Astrocyte of the cerebellum (primary cell): ENCODE results near the gene VEZT.

Experiments used
- DNase-seq: peaks from one replicate; pipeline ENCODE4 v3.0.0-alpha.2; 2011; ENCODE audit warnings: low read depth
- H3K4me3 ChIP-seq: 2 replicates; pipeline ENCODE4 v1.5.1; 2011; ENCODE audit warnings: mild to moderate bottlenecking, low read depth, low read length, moderate library complexity
- CTCF ChIP-seq: IDR thresholded peaks from 2 replicates; pipeline ENCODE4 v1.5.1; 2012; ENCODE audit warnings: low read length, low read depth, moderate library complexity, mild to moderate bottlenecking; ENCODE audit errors: missing control alignments
- in situ Hi-C: cut with HindIII; loops from 2 replicates; pipeline ENCODE4 v1.10.0; 2017; ENCODE audit warnings: low sequenced_read_pairs

The VEZT gene

GRCh38 chr12:95224202-95225170 is 6.9 kb downstream of the VEZT start:
- in situ Hi-C loops, result no loop called here
- DNase-seq, result no peak
- no peak for TF ChIP-seq CTCF
- no peak overlapping the region for H3K4me3 ChIP-seq

GRCh38 chr12:95225645-95226212 is 8.1 kb downstream of the VEZT start:
- TF ChIP-seq CTCF, result no peak
- H3K4me3 ChIP-seq, result no peak overlapping the region
- DNase-seq, result no peak
- in situ Hi-C loops, result no loop called here

GRCh38 chr12:95227818-95228356 is 10.3 kb downstream of the VEZT start:
- H3K4me3 ChIP-seq, result no peak overlapping the region
- DNase-seq, result no peak
- in situ Hi-C loops, result no loop called here
- no peak for TF ChIP-seq CTCF

- in situ Hi-C loops, result no loop called here
- no peak for TF ChIP-seq CTCF
- DNase-seq, result no peak
- H3K4me3 ChIP-seq, result no peak overlapping the region
These were observed 11.0 kb downstream of the VEZT start for GRCh38 chr12:95228617-95229016.

GRCh38 chr12:95229636-95230035 is 12.0 kb downstream of the VEZT start:
- DNase-seq, result no peak
- in situ Hi-C loops, result no loop called here
- no peak overlapping the region for H3K4me3 ChIP-seq
- no peak for TF ChIP-seq CTCF

GRCh38 chr12:95230313-95230712 is 12.7 kb downstream of the VEZT start:
- no peak for TF ChIP-seq CTCF
- DNase-seq, result no peak
- no peak overlapping the region for H3K4me3 ChIP-seq
- in situ Hi-C loops, result no loop called here
